ENCODE measurements around the gene GNB1L.

DNA sequence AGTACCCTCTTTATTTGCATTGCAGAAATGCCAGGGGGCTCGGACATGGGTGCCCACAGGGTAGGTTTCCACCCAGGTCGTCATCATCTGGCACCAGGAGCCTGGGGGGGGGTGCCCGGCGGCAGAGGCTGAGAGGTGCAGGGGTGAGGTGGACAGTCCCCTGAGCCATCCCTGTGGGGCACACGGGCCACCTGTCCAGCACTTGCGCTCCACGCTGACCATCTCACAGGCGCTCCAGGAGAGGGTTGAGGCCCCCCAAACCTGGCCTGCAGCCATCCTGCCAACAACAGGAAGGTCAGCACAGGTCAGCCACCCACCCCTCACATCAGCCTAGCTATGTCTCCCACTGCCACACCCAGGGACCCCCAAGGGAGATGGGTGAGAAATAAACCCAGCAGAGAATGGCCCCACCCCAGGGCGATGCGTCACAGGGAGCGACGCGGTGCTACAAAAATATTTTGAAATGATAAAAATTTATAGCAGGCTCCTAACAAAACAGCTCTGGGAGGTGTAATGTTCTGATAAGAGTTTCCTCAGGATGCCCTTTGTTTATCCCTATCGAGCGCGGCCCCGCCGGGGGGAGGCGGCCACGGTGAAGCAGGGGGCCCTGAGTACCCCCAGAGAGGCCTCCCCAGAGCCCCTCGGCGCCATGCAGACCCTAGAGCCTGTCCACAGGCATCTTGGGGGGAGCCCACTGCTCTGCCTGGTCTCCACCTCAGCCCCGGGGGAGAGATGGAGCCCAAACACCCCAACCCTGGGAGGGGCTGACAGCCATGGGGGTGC is 21.0 kb upstream of the GNB1L start:
- TF ChIP-seq, protein P1, sequence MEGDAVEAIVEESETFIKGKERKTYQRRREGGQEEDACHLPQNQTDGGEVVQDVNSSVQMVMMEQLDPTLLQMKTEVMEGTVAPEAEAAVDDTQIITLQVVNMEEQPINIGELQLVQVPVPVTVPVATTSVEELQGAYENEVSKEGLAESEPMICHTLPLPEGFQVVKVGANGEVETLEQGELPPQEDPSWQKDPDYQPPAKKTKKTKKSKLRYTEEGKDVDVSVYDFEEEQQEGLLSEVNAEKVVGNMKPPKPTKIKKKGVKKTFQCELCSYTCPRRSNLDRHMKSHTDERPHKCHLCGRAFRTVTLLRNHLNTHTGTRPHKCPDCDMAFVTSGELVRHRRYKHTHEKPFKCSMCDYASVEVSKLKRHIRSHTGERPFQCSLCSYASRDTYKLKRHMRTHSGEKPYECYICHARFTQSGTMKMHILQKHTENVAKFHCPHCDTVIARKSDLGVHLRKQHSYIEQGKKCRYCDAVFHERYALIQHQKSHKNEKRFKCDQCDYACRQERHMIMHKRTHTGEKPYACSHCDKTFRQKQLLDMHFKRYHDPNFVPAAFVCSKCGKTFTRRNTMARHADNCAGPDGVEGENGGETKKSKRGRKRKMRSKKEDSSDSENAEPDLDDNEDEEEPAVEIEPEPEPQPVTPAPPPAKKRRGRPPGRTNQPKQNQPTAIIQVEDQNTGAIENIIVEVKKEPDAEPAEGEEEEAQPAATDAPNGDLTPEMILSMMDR (conservative IDR thresholded peaks at IDR 0.05; ENCODE audit: low read depth, low read length) = no peak
- no peak for TF ChIP-seq EZH2 (IDR thresholded peaks at IDR 0.05; ENCODE audit: borderline replicate concordance, low read depth, low read length, poor library complexity, severe bottlenecking)

Data from A673 (cell line).